Neural progenitor cell (in vitro differentiated cells): ENCODE data around the gene EHBP1. TPM values are rescaled to one million over a fixed set of nuclear protein-coding genes. Genes with fewer than 3 reads are reported as not detected.

ENCODE experiments used
- DNase-seq: peaks from one replicate; pipeline ENCODE4 v3.0.0-alpha.2; 2016; ENCODE audit warnings: low spot score
- H2AFZ ChIP-seq: fragments of 200-600 bp; sonication (generic); replicated peaks from 2 replicates; pipeline ENCODE4 v1.6.1; 2016; ENCODE audit warnings: antibody characterized with exemption
- H3F3A ChIP-seq: fragments of 200-600 bp; sonication (generic); 2 replicates; pipeline ENCODE4 v1.6.1; 2016; ENCODE audit warnings: antibody characterized with exemption, low read depth
- H3K27ac ChIP-seq: fragments of 200-600 bp; sonication (generic); 2 replicates; pipeline ENCODE4 v1.5.1; 2016; ENCODE audit warnings: mild to moderate bottlenecking
- H3K27me3 ChIP-seq: fragments of 200-600 bp; sonication (generic); 2 replicates; pipeline ENCODE4 v1.6.1; 2016; ENCODE audit warnings: mild to moderate bottlenecking, moderate library complexity
- H3K36me3 ChIP-seq: fragments of 200-600 bp; sonication (generic); 2 replicates; pipeline ENCODE4 v1.5.1; 2016
- H3K4me1 ChIP-seq: fragments of 200-600 bp; sonication (generic); 2 replicates; pipeline ENCODE4 v1.6.1; 2016; ENCODE audit warnings: mixed run types
- H3K4me2 ChIP-seq: fragments of 200-600 bp; sonication (generic); 2 replicates; pipeline ENCODE4 v1.6.1; 2016
- H3K4me3 ChIP-seq: fragments of 200-600 bp; sonication (generic); 2 replicates; pipeline ENCODE4 v1.5.1; 2016
- H3K79me2 ChIP-seq: fragments of 200-600 bp; sonication (generic); 2 replicates; pipeline ENCODE4 v1.6.1; 2016; ENCODE audit warnings: low read depth
- H3K9ac ChIP-seq: fragments of 200-600 bp; sonication (generic); 2 replicates; pipeline ENCODE4 v1.6.1; 2016
- H3K9me3 ChIP-seq: fragments of 200-600 bp; sonication (generic); 2 replicates; pipeline ENCODE4 v1.5.1; 2016; ENCODE audit warnings: low read depth
- H4K20me1 ChIP-seq: fragments of 200-600 bp; sonication (generic); 2 replicates; pipeline ENCODE4 v1.6.1; 2016; ENCODE audit warnings: low read depth
- H3K27ac Mint-ChIP-seq: 3 replicates; pipeline ENCODE4 v1.8.0; 2021; ENCODE audit warnings: mixed read lengths
- H3K27me3 Mint-ChIP-seq: 2 replicates; pipeline ENCODE4 v1.8.0; 2022; ENCODE audit warnings: low read depth, mild to moderate bottlenecking, inconsistent platforms, moderate library complexity, mixed read lengths; ENCODE audit not compliant: insufficient read depth
- H3K36me3 Mint-ChIP-seq: 3 replicates; pipeline ENCODE4 v1.8.0; 2021; ENCODE audit warnings: mixed read lengths
- H3K4me1 Mint-ChIP-seq: 3 replicates; pipeline ENCODE4 v1.8.0; 2021; ENCODE audit warnings: mixed read lengths
- H3K4me3 Mint-ChIP-seq: 3 replicates; pipeline ENCODE4 v1.8.0; 2021; ENCODE audit warnings: mild to moderate bottlenecking, moderate library complexity, mixed read lengths
- H3K9me3 Mint-ChIP-seq: 3 replicates; pipeline ENCODE4 v1.8.0; 2020; ENCODE audit warnings: mixed read lengths
- CTCF ChIP-seq: fragments of 200-600 bp; sonication (generic); IDR thresholded peaks from 2 replicates; pipeline ENCODE4 v1.5.1; 2017; ENCODE audit warnings: antibody characterized with exemption, mild to moderate bottlenecking
- EZH2 ChIP-seq: fragments of 200-600 bp; sonication (generic); IDR thresholded peaks from 2 replicates; pipeline ENCODE4 v1.6.1; 2017; ENCODE audit warnings: antibody characterized with exemption, mild to moderate bottlenecking, moderate library complexity
- EZH2phosphoT487 ChIP-seq: fragments of 200-600 bp; sonication (generic); IDR thresholded peaks from 2 replicates; pipeline ENCODE4 v1.6.1; 2017; ENCODE audit warnings: antibody characterized with exemption
- total RNA-seq: library from RNA; depleted of rRNA; stranded (reverse); fragments of >200 nt; gene quantifications from 2 replicates; pipeline ENCODE4 v1.2.3, GENCODE V29; 2015; ENCODE audit warnings: low replicate concordance

EHBP1 gene
- total RNA-seq, 1 donor from 2014 or later, result 65.8 TPM

- H3K9me3 ChIP-seq, result no peaks in the 10 kb centered on the region
- no peak overlapping the region for H2AFZ ChIP-seq
- TF ChIP-seq EZH2phosphoT487, result no peak
- no peak for TF ChIP-seq EZH2
- no peak for TF ChIP-seq CTCF
- peaks cover 13% of the 10 kb centered on the region for H3K4me1 ChIP-seq
- H3K27me3 ChIP-seq, result no peaks in the 10 kb centered on the region
- no peak overlapping the region for H3K9ac ChIP-seq
- H3K27ac ChIP-seq, result peak overlapping the region; percentile 46
- H3K4me2 ChIP-seq, result peak overlapping the region; percentile 29
- Mint-ChIP-seq H3K36me3 (peaks cover 15% of the 10 kb centered on the region), H3K4me3 (no peak overlapping the region), H3K27ac (no peak overlapping the region), H3K27me3 (no peaks in the 10 kb centered on the region), H3K4me1 (peaks cover 2% of the 10 kb centered on the region), H3K9me3 (peaks cover 5% of the 10 kb centered on the region)
- H3K4me3 ChIP-seq, result no peak overlapping the region
- H3F3A ChIP-seq, result peaks cover 7% of the 10 kb centered on the region
- H3K79me2 ChIP-seq, result no peaks in the 10 kb centered on the region
- no peaks in the 10 kb centered on the region for H4K20me1 ChIP-seq
- H3K36me3 ChIP-seq, result no peaks in the 10 kb centered on the region
- DNase-seq, result no peak
Observed at GRCh38 chr2:62844311-62845090, 139.0 kb downstream of the EHBP1 start.

- TF ChIP-seq CTCF (no peak), EZH2 (no peak), EZH2phosphoT487 (no peak)
- Mint-ChIP-seq H3K9me3 (peaks cover 5% of the 10 kb centered on the region), H3K27ac (no peak overlapping the region)
Observed at GRCh38 chr2:62845256-62845655, 139.7 kb downstream of the EHBP1 start.

GRCh38 chr2:62852254-62852653 is 146.7 kb downstream of the EHBP1 start:
- Mint-ChIP-seq H3K27ac (no peak overlapping the region), H3K27me3 (peaks cover 2% of the 10 kb centered on the region), H3K9me3 (peaks cover 13% of the 10 kb centered on the region), H3K4me1 (no peaks in the 10 kb centered on the region), H3K4me3 (no peak overlapping the region), H3K36me3 (peaks cover 17% of the 10 kb centered on the region)
- no peaks in the 10 kb centered on the region for H3K27me3 ChIP-seq
- no peak for DNase-seq
- H3F3A ChIP-seq, result no peaks in the 10 kb centered on the region
- H3K4me2 ChIP-seq, result no peak overlapping the region
- no peaks in the 10 kb centered on the region for H3K36me3 ChIP-seq
- no peak overlapping the region for H3K9ac ChIP-seq
- no peaks in the 10 kb centered on the region for H4K20me1 ChIP-seq
- no peak overlapping the region for H2AFZ ChIP-seq
- TF ChIP-seq EZH2 (no peak), EZH2phosphoT487 (no peak), CTCF (no peak)
- H3K4me1 ChIP-seq, result no peaks in the 10 kb centered on the region
- no peaks in the 10 kb centered on the region for H3K79me2 ChIP-seq
- H3K9me3 ChIP-seq, result no peaks in the 10 kb centered on the region
- no peak overlapping the region for H3K27ac ChIP-seq
- no peak overlapping the region for H3K4me3 ChIP-seq

More at GRCh38 chr2:62845256-62845655, 139.7 kb downstream of the EHBP1 start:
- Histone ChIP-seq H2AFZ (no peak overlapping the region), H4K20me1 (no peaks in the 10 kb centered on the region), H3K36me3 (no peaks in the 10 kb centered on the region), H3K27me3 (no peaks in the 10 kb centered on the region), H3K4me2 (no peak overlapping the region), H3K9ac (no peak overlapping the region), H3F3A (peaks cover 7% of the 10 kb centered on the region), H3K4me1 (peaks cover 13% of the 10 kb centered on the region), H3K9me3 (no peaks in the 10 kb centered on the region), H3K27ac (no peak overlapping the region), H3K4me3 (no peak overlapping the region), H3K79me2 (no peaks in the 10 kb centered on the region)
- peaks cover 15% of the 10 kb centered on the region for H3K36me3 Mint-ChIP-seq
- no peak for DNase-seq
- peaks cover 2% of the 10 kb centered on the region for H3K4me1 Mint-ChIP-seq
- no peak overlapping the region for H3K4me3 Mint-ChIP-seq
- H3K27me3 Mint-ChIP-seq, result no peaks in the 10 kb centered on the region
